Measurements from ENCODE around the gene MTTP.

The MTTP gene

DNA sequence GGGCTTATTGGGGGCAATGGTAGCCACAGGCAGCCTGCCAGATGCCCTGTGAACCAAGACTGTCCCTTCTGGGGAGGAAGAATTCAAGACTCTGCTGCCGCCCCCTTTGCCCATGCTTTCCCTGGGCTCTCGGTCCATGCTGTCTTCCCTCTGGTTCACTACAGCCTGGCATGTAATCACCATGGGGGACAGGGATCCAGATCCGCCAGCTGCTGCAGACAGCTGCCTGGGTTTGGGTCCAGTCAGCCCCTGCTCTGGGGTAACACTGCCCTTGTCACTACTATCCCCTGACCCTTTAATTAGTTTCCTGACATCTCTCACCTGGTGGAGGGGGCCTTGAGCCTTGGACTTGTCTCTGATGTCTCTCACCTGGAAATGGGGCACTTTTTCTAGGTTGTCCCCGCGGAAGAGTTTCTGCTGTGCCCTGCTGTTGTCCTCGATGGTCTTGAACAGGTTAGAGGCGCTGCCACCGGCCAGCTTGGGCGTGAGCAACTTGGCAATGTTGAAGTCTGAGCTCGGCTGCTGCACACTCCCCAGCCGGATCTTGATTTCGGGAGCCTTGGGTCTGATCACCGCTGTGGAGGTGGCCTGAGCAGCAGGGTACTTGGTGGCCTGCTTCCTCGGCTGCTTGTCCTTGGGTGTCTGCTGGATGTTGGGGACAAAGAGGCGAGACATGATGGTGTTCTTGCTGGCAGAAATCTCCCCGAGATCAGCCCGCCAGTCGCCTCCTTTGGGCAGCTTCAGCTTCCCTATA is 76.6 kb downstream of the MTTP start:
- Histone ChIP-seq H3K36me3 (ENCODE audit: insufficient read depth, low read length) (no peaks in the 10 kb centered on the region), H3K27me3 (ENCODE audit: insufficient read depth, low read length) (no peaks in the 10 kb centered on the region), H3K4me3 (ENCODE audit: low read length) (no peak overlapping the region), H2AFZ (ENCODE audit: low read depth, low read length) (no peak overlapping the region), H3K9me3 (ENCODE audit: low read length) (peaks cover 2% of the 10 kb centered on the region), H3K4me1 (ENCODE audit: insufficient read depth, low read length) (peaks cover 14% of the 10 kb centered on the region)

GRCh38 chr4:99651811-99652485 is 77.3 kb downstream of the MTTP start:
- Histone ChIP-seq H3K9me3 (ENCODE audit: low read length) (peaks cover 2% of the 10 kb centered on the region), H2AFZ (ENCODE audit: low read depth, low read length) (no peak overlapping the region), H3K36me3 (ENCODE audit: insufficient read depth, low read length) (no peaks in the 10 kb centered on the region)

DNA sequence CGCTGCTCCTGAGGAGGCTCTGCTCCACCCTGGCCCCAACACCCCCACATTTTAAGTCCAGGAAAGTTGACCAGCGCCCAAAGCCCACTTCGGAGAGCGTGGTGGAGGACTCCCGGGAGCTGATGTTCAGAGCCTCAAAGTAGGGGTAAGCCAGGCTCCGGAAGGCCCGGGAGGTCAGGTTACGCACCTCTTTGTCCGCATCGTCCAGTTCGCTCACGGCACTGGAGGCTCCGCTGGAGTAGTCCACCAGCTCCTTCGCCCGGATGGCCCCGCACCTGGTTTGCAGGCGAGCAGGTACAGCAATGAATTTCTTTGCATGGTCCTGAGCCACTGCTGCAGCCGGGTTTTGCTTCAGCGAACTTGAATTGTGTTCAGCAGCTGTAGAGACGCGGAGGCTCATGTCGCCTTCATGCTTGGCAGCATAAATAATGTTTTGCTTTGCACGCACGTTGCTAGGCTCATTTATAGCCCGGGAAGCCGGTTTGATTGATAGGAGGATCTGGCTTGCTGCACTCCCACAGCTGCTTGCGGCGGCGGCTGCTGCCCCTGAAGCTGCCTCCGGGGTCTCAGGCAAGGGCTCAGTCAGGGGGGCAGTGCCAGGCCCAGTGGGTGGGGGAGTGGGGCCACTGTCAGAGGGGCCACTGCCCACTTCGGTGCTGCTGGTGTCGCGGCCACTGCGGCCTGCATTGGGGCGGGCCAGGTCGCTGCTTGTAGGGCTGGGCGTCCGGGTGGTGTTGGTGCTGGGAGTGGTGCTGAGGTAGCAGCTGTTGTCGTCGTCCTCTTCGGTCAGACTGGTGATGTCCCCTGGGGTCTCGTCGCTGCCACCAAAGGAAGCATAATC is 78.2 kb downstream of the MTTP start:
- Histone ChIP-seq H3K4me3 (ENCODE audit: low read length) (no peak overlapping the region), H3K36me3 (ENCODE audit: insufficient read depth, low read length) (no peaks in the 10 kb centered on the region), H3K9me3 (ENCODE audit: low read length) (peaks cover 2% of the 10 kb centered on the region), H3K4me1 (ENCODE audit: insufficient read depth, low read length) (peaks cover 11% of the 10 kb centered on the region), H3K27me3 (ENCODE audit: insufficient read depth, low read length) (no peaks in the 10 kb centered on the region), H2AFZ (ENCODE audit: low read depth, low read length) (no peak overlapping the region)

More at GRCh38 chr4:99651811-99652485, 77.3 kb downstream of the MTTP start:
- H3K4me1 ChIP-seq (ENCODE audit: insufficient read depth, low read length), result peaks cover 14% of the 10 kb centered on the region
- H3K4me3 ChIP-seq (ENCODE audit: low read length), result no peak overlapping the region
- H3K27me3 ChIP-seq (ENCODE audit: insufficient read depth, low read length), result no peaks in the 10 kb centered on the region

DNA sequence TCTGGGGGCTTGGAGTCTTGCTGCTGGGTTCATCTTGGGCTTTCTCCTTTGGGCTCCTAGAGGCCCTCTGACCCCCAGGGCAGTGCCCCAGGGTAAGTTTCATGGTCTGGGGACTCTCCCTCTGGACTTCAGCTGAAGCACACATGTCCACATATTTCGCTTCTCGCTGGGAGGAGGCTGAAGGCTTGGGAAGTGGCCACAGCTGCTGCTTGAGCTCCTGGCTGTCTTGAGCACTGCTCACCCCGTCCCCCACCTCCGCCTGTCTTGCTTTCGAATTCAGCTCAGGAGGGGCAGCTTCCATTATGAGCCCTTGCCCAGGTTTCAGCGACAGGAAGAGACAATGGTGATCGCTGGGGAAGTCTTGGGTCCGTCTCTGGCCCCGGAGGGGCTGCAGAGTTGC is 79.3 kb downstream of the MTTP start:
- H3K36me3 ChIP-seq (ENCODE audit: insufficient read depth, low read length), result no peaks in the 10 kb centered on the region
- H3K4me1 ChIP-seq (ENCODE audit: insufficient read depth, low read length), result peaks cover under 1% of the 10 kb centered on the region
- H3K4me3 ChIP-seq (ENCODE audit: low read length), result no peak overlapping the region
- H2AFZ ChIP-seq (ENCODE audit: low read depth, low read length), result no peak overlapping the region
- H3K27me3 ChIP-seq (ENCODE audit: insufficient read depth, low read length), result no peaks in the 10 kb centered on the region
- peaks cover 2% of the 10 kb centered on the region for H3K9me3 ChIP-seq (ENCODE audit: low read length)

DNA sequence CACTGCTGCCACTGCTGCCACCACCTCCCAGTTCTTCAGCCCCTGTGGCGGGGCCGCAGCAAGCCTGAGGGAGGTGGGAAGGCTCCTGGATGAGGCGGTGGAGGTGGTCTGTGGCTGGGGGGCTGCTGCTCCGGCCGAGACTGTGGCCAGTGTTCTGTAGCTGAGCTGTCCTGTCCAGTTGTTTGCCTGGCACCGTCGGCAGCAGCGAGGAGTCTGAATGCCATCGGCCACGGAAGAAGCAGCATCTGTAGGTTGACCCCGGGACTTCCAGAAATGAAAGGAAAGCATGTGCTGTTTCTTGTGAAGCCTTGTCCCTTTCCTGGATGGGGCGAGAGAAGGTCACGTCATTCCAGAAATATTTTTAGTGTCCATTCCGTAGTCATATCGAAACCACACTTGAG is 79.7 kb downstream of the MTTP start:
- Histone ChIP-seq H3K9me3 (ENCODE audit: low read length) (peaks cover 2% of the 10 kb centered on the region), H3K27me3 (ENCODE audit: insufficient read depth, low read length) (no peaks in the 10 kb centered on the region), H3K4me1 (ENCODE audit: insufficient read depth, low read length) (no peaks in the 10 kb centered on the region), H2AFZ (ENCODE audit: low read depth, low read length) (no peak overlapping the region), H3K36me3 (ENCODE audit: insufficient read depth, low read length) (no peaks in the 10 kb centered on the region), H3K4me3 (ENCODE audit: low read length) (no peak overlapping the region)

- Histone ChIP-seq H3K4me3 (ENCODE audit: low read length) (no peak overlapping the region), H2AFZ (ENCODE audit: low read depth, low read length) (no peak overlapping the region), H3K36me3 (ENCODE audit: insufficient read depth, low read length) (no peaks in the 10 kb centered on the region), H3K27me3 (ENCODE audit: insufficient read depth, low read length) (no peaks in the 10 kb centered on the region), H3K4me1 (ENCODE audit: insufficient read depth, low read length) (no peaks in the 10 kb centered on the region), H3K9me3 (ENCODE audit: low read length) (peaks cover 2% of the 10 kb centered on the region)
Observed at GRCh38 chr4:99655308-99656081, 80.9 kb downstream of the MTTP start.

DNA sequence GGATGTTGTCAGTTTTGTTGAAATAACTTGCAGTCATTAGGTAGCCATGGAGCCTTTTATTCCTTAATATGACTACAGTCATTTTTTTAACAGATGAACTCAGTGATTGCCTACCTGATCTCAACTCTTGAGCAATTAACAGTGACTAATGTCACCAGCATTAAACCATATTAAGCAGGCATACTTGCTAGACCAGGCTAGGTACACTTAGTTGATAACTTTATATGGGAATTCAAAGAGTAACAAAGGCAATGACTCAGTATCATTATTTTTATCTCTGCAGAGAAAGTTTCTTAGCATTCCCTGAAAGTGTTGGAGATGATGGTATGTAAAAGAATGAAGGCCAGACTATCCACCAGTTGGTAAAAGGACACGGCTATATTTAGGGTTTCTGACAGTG is 83.2 kb downstream of the MTTP start, which contains the start of gene C4orf54:
Gene C4orf54 (minus strand): TSS at position 31 of the 400 bp plus-strand sequence. CDS start 3,180 bp downstream, outside the sequence.
- H3K9me3 ChIP-seq (ENCODE audit: low read length), result peaks cover 2% of the 10 kb centered on the region
- H3K27me3 ChIP-seq (ENCODE audit: insufficient read depth, low read length), result no peaks in the 10 kb centered on the region
- no peak within 1 kb of the TSS for H2AFZ ChIP-seq (ENCODE audit: low read depth, low read length)
- no peaks in the 10 kb centered on the region for H3K4me1 ChIP-seq (ENCODE audit: insufficient read depth, low read length)
- H3K4me3 ChIP-seq (ENCODE audit: low read length), result no peak within 1 kb of the TSS
- no peaks in the 10 kb centered on the region for H3K36me3 ChIP-seq (ENCODE audit: insufficient read depth, low read length)

DNA sequence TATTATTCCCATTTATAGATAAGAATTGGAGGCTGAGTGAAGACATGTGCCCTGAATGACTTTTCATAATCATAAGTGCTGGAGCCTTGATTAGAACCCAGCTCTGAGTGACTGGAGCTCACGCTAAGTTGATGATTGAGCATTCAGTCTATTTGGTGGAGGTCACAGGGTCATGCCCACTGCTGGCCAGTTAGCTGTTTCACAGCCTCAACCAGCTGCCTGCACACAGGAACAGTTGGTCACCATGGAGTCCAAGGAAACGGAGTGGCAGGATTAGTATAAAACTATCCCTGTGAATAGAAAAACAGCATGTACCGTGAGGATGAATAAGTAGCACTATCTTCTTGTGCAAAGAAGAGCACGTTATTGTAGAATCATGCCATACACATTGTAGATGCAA is 84.0 kb downstream of the MTTP start:
- Histone ChIP-seq H3K9me3 (ENCODE audit: low read length) (no peaks in the 10 kb centered on the region), H3K27me3 (ENCODE audit: insufficient read depth, low read length) (no peaks in the 10 kb centered on the region), H3K4me1 (ENCODE audit: insufficient read depth, low read length) (no peaks in the 10 kb centered on the region), H3K36me3 (ENCODE audit: insufficient read depth, low read length) (no peaks in the 10 kb centered on the region), H2AFZ (ENCODE audit: low read depth, low read length) (no peak overlapping the region), H3K4me3 (ENCODE audit: low read length) (no peak overlapping the region)

GRCh38 chr4:99661907-99662306 is 87.3 kb downstream of the MTTP start:
- no peaks in the 10 kb centered on the region for H3K27me3 ChIP-seq (ENCODE audit: insufficient read depth, low read length)
- H3K4me1 ChIP-seq (ENCODE audit: insufficient read depth, low read length), result peaks cover 5% of the 10 kb centered on the region
- no peak overlapping the region for H2AFZ ChIP-seq (ENCODE audit: low read depth, low read length)
- no peak overlapping the region for H3K4me3 ChIP-seq (ENCODE audit: low read length)
- H3K36me3 ChIP-seq (ENCODE audit: insufficient read depth, low read length), result no peaks in the 10 kb centered on the region
- no peaks in the 10 kb centered on the region for H3K9me3 ChIP-seq (ENCODE audit: low read length)

DNA sequence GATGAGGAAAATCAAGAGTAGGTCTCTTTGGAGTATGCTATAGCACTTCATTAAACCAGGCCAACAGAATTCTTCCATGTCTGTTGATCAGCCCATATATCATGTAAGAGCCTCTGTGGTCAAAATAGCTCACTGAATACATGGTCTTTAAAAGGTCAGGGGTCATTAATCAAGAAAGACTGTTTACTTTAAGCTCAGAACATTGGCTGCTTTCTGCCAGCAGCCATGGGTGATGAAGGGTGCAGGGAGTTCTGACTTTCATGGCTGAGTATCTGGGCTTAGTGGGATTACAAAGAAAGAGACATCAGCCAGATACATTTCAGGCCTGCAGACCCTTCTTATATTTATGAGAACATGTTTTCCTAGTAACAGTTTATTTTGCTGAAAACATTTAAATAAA is 90.1 kb downstream of the MTTP start:
- Histone ChIP-seq H3K36me3 (ENCODE audit: insufficient read depth, low read length) (no peaks in the 10 kb centered on the region), H2AFZ (ENCODE audit: low read depth, low read length) (no peak overlapping the region), H3K27me3 (ENCODE audit: insufficient read depth, low read length) (no peaks in the 10 kb centered on the region), H3K4me3 (ENCODE audit: low read length) (no peak overlapping the region), H3K4me1 (ENCODE audit: insufficient read depth, low read length) (peaks cover 5% of the 10 kb centered on the region), H3K9me3 (ENCODE audit: low read length) (no peaks in the 10 kb centered on the region)

GRCh38 chr4:99665983-99666382 is 91.4 kb downstream of the MTTP start:
- Histone ChIP-seq H3K4me3 (ENCODE audit: low read length) (no peak overlapping the region), H3K36me3 (ENCODE audit: insufficient read depth, low read length) (no peaks in the 10 kb centered on the region), H3K27me3 (ENCODE audit: insufficient read depth, low read length) (no peaks in the 10 kb centered on the region), H3K9me3 (ENCODE audit: low read length) (no peaks in the 10 kb centered on the region), H3K4me1 (ENCODE audit: insufficient read depth, low read length) (peaks cover 5% of the 10 kb centered on the region), H2AFZ (ENCODE audit: low read depth, low read length) (no peak overlapping the region)

DNA sequence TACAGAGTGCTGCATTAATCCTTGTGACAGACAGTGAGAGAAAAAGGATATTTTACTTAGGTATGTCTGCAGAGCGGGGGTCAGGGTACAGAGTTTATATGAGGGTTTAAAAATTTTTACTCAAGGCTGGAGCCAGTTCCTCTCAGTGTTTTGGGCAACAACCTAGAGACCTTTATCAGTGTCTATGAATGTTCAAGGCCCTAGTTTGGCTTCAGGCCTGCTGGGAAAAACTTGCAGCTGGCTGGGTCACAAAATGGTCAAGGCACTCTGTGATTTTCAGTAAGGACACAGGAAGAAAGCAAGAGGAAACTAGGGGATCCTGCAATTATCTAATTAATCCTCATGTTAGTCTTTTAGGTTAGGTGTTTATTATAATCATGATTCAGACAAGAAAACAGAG is 93.8 kb downstream of the MTTP start:
- Histone ChIP-seq H3K27me3 (ENCODE audit: insufficient read depth, low read length) (no peaks in the 10 kb centered on the region), H2AFZ (ENCODE audit: low read depth, low read length) (no peak overlapping the region), H3K4me1 (ENCODE audit: insufficient read depth, low read length) (peaks cover 5% of the 10 kb centered on the region), H3K4me3 (ENCODE audit: low read length) (no peak overlapping the region), H3K9me3 (ENCODE audit: low read length) (no peaks in the 10 kb centered on the region), H3K36me3 (ENCODE audit: insufficient read depth, low read length) (no peaks in the 10 kb centered on the region)
